ENCODE results near the gene DHX9.

- TF ChIP-seq POLR2A (IDR thresholded peaks at IDR 0.05) (no peak), CTCF (IDR thresholded peaks at IDR 0.05) (no peak), POLR2AphosphoS5 (IDR thresholded peaks at IDR 0.05) (no peak)
Measured at GRCh38 chr1:182897696-182898095, 58.5 kb downstream of the DHX9 start.
